Esophagus (tissue), 2 donors: ENCODE results near the gene CDH22. TPM values are rescaled to one million over a fixed set of nuclear protein-coding genes. Genes with fewer than 3 reads are reported as not detected.

Source experiments
- H3K27ac ChIP-seq, 2 donors: one replicate each; pipeline ENCODE4 v1.5.1; 2013; ENCODE audit warnings: low read depth in 2 of 2, mild to moderate bottlenecking in 2 of 2, inconsistent platforms in 1 of 2, low read length in 1 of 2, moderate library complexity in 1 of 2
- H3K27me3 ChIP-seq, 2 donors: one replicate each; pipeline ENCODE4 v1.6.1; 2013; ENCODE audit warnings: low read length in 2 of 2, control low read depth in 1 of 2, mild to moderate bottlenecking in 1 of 2; ENCODE audit not compliant: insufficient read depth in 2 of 2, control insufficient read depth in 1 of 2
- H3K36me3 ChIP-seq, 2 donors: one replicate each; pipeline ENCODE4 v1.6.1; 2013; ENCODE audit warnings: low read length in 1 of 2; ENCODE audit not compliant: control insufficient read depth in 2 of 2, insufficient read depth in 2 of 2
- H3K4me1 ChIP-seq, 2 donors: one replicate each; pipeline ENCODE4 v1.6.1; 2013; ENCODE audit warnings: low read length in 1 of 2; ENCODE audit not compliant: control insufficient read depth in 2 of 2, insufficient read depth in 2 of 2
- H3K4me3 ChIP-seq, 2 donors: one replicate each; pipeline ENCODE4 v1.5.1; 2013; ENCODE audit warnings: low read length in 2 of 2, mild to moderate bottlenecking in 2 of 2, low read depth in 1 of 2, moderate library complexity in 1 of 2
- H3K9me3 ChIP-seq, 2 donors: one replicate each; pipeline ENCODE4 v1.6.1; 2013; ENCODE audit warnings: mild to moderate bottlenecking in 2 of 2, low read depth in 1 of 2, low read length in 1 of 2, moderate library complexity in 1 of 2; ENCODE audit not compliant: control insufficient read depth in 2 of 2, insufficient read depth in 1 of 2
- WGBS, 2 donors: extraction: QIAGEN DNeasy Blood & Tissue Kit; methylation state at CpG; one replicate each; pipeline ENCODE4 v1.1.7; 2013; 5-methylcytosine and 5-hydroxymethylcytosine counted together
- polyA plus RNA-seq, 2 donors: library from polyadenylated mRNA; stranded (reverse); fragments of 200-250 nt; gene quantifications; one replicate each; pipeline ENCODE4 v1.2.3, GENCODE V29; 2013
- donor health status: healthy with polysubstance abuse.
- donor health status: Bipolar disorder and iron deficiency.

CDH22 gene
- polyA plus RNA-seq, 2 donors = 0.55 to 0.86 TPM

GRCh38 chr20:46128310-46129151 is 179.8 kb downstream of the CDH22 start:
- H3K4me3 ChIP-seq = no peak overlapping the region
- H3K27ac ChIP-seq = no peak overlapping the region
- no peaks in the 10 kb centered on the region for H3K27me3 ChIP-seq
- H3K36me3 ChIP-seq = peaks cover 0 to 2% of the 10 kb centered on the region in 2 donors
- no peaks in the 10 kb centered on the region for H3K9me3 ChIP-seq
- no peaks in the 10 kb centered on the region for H3K4me1 ChIP-seq
- whole genome bisulfite sequencing, 2 donors = 35 to 52% methylated on average over 13 to 16 of the region's 16 CpGs

GRCh38 chr20:46127396-46128010 is 180.8 kb downstream of the CDH22 start:
- H3K36me3 ChIP-seq = peaks cover 2 to 4% of the 10 kb centered on the region in 2 donors
- no peaks in the 10 kb centered on the region for H3K4me1 ChIP-seq
- H3K27ac ChIP-seq = no peak overlapping the region
- WGBS, 2 donors = 73 to 81% methylated on average over 11 of the region's 11 CpGs
- H3K27me3 ChIP-seq = no peaks in the 10 kb centered on the region
- H3K9me3 ChIP-seq = no peaks in the 10 kb centered on the region
- H3K4me3 ChIP-seq = no peak overlapping the region

- 76 to 79% methylated on average over 5 of the region's 5 CpGs for WGBS, 2 donors
- H3K36me3 ChIP-seq = peaks cover 2 to 6% of the 10 kb centered on the region in 2 donors
- no peaks in the 10 kb centered on the region for H3K9me3 ChIP-seq
- H3K4me1 ChIP-seq = no peaks in the 10 kb centered on the region
- H3K27ac ChIP-seq = no peak overlapping the region
- H3K27me3 ChIP-seq = no peaks in the 10 kb centered on the region
- no peak overlapping the region for H3K4me3 ChIP-seq
These were observed 181.8 kb downstream of the CDH22 start for GRCh38 chr20:46126440-46127056.

Other genes with a start within 250 kb of the CDH22 start
- 10 to 100 TPM in 1 of 2 donors, 1 to 10 TPM in 1; 8.6 to 10.7 TPM for gene NCOA5, start 218.5 kb downstream of the CDH22 start, polyA plus RNA-seq
- gene CD40, start 190.2 kb downstream of the CDH22 start, polyA plus RNA-seq = 10 to 100 TPM in 1 of 2 donors, 1 to 10 TPM in 1; 5.4 to 10.8 TPM
- 10 to 100 TPM; 25.3 to 31.1 TPM for gene ELMO2, start 98.1 kb upstream of the CDH22 start, polyA plus RNA-seq
- 1 to 10 TPM in 1 of 2 donors, under 1 TPM in 1; 0.46 to 1.8 TPM for gene ZNF334, start 205.1 kb upstream of the CDH22 start, polyA plus RNA-seq
- not detected for gene OCSTAMP, start 242.2 kb upstream of the CDH22 start, polyA plus RNA-seq